Stimulated activated CD4-positive, alpha-beta T cell treated with anti-CD3 and anti-CD28 coated beads, Interleukin-1b, Interleukin-23, amount 100 ng/mL, for 1 hour (primary cell): Measurements from ENCODE around the gene IFNA8.
"Not testable (repeated sequence)": the region's sequence is repeated elsewhere in the genome, so short reads cannot be mapped to it uniquely, and the experiment has no call there.

Experiments used
- DNase-seq, 2 donors: peaks; one replicate each; pipeline ENCODE4 v3.0.0-alpha.2; 2020; ENCODE audit warnings: low read depth in 2 of 2

IFNA8 gene

DNA sequence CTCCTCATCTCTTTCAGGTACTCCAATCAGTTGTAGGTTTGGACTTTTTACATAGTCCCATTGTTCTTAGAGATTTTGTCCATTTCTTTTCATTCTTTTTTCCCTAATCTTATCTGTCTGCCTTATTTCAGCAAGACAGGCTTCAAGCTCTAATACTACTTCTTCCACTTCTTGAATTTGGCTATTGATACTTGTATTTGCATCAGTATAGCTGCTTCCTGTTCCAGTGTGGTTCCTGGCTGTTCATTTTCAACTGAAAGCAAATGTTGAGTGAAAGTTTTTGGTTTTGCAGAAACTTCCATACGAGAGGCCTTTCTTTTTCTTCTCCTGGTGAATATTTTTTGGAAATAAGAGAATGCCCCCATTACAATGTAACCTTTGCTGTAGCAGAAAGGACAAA lies 19.3 kb downstream of the IFNA8 start:
- no peak for DNase-seq

DNA sequence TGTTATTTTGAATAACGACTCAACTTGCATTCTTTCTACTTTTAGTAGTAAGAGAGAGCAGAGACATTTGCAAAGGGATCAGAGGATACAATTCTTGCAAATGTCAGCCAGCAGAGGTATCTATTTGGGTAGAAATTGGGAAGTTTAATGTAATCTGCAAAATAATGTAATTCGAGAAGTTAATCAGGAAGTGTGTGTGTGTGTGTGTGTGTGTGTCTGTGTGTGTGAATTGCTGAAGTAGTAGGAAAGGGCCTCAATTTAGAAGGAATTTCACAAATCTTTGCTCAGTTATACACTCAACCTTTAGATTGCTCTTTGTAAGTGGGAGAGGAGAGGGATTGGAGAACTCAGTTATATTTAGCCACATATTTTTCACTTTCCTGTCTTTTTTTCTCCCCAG lies 20.3 kb downstream of the IFNA8 start:
- no peak for DNase-seq

DNA sequence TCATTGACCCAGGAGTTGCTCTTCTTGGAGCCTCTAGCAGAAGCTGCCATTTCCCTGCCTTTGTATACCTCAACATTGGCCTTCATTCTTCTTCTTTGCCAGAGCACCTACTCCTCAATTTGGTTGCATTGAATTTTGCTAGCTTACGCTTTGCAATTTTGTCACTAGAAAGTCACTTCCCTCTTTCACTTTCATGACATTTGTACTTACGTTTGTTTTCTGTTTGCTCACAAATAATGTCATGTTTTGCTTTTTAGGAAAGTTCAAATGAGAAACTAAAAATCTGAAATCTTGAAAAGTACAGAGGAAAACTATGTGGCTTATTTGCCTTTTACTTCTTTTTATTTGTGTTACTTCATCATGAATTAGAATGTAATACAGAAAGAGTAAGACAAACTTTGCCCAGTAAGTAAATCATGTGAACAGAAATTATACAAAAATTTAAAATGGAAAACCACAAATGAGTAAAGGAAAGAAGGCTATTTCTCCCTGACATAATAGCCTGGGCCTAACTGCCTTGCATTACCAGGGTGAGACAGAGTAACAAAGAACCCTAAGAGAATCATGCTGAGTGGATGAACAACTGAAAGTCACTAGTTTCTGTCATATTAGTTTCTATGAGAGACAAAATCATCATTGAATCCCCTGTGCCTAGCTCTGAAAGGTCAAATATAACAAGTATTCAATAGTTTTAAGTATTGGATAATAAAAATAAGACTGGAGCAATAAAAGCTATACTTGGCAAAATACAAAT lies 23.9 kb downstream of the IFNA8 start:
- DNase-seq = no peak

DNA sequence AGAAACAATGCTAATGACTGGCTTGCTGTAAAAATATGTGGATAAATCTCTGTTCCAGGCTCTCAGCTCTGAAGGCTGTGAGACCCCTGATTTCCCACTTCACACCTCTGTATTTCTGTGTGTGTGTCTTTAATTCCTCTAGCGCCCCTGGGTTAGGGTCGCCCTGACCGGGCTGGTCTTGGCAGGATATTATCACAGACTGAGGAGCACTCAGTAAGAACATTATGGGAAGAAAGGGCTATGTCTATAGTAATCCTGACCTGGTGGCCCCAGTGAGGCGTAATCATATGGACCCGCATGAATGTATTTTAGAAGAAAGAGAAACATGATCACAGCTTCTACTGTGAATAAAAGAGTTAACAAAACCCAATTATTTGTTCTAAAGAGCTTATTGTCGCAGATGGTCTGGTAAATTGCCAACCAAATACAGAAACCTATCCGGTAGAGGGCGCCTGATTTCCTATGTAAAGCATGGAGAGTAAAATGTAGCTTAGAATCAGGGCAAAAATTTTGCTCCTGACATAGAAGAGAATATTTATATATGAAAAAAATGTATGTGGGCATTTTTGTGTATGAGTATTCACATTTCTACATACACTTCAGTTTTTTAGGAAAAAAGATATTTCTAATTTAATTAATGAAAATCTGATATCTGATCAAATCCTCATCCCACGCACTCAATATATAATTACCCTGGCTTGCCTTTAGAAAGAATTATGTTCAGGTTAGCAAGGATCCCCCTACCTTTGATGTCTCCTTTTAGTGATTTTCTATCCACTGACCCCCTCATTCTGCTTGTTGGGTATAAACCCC lies 25.5 kb downstream of the IFNA8 start:
- DNase-seq = no peak

DNA sequence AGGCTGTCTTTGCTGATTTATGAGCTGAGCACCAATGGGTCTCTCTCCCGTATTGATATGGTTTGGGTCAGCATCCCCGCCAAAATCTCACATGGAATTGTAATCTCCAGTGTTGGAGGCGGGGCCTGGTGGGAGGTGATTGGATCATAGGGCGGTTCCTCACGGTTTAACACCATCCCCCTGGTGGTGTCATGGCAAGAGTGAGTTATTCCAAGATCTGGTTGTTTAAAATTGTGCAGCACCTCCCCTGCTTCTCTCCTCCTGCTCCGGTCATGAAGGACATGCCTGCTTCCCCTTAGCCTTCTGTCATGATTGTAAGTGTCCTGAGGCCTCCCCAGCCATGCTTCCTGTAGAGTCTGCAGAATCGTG lies 26.1 kb downstream of the IFNA8 start:
- not testable (repeated sequence) for DNase-seq

DNA sequence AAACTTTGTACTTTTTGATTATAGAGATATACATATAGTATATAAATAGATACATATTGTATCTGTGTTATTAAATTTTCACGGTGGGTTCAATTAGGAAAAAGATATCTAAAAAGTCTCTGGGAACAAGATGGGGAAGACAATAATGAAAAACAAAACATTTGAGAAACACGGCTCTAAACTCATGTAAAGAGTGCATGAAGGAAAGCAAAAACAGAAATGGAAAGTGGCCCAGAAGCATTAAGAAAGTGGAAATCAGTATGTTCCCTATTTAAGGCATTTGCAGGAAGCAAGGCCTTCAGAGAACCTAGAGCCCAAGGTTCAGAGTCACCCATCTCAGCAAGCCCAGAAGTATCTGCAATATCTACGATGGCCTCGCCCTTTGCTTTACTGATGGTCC lies 31.2 kb downstream of the IFNA8 start, which contains the start of gene IFNA1:
Gene IFNA1 (plus strand): TSS at position 301 of the 400 bp plus-strand sequence. CDS start 69 bp downstream, at position 370.
- DNase-seq = no peak

DNA sequence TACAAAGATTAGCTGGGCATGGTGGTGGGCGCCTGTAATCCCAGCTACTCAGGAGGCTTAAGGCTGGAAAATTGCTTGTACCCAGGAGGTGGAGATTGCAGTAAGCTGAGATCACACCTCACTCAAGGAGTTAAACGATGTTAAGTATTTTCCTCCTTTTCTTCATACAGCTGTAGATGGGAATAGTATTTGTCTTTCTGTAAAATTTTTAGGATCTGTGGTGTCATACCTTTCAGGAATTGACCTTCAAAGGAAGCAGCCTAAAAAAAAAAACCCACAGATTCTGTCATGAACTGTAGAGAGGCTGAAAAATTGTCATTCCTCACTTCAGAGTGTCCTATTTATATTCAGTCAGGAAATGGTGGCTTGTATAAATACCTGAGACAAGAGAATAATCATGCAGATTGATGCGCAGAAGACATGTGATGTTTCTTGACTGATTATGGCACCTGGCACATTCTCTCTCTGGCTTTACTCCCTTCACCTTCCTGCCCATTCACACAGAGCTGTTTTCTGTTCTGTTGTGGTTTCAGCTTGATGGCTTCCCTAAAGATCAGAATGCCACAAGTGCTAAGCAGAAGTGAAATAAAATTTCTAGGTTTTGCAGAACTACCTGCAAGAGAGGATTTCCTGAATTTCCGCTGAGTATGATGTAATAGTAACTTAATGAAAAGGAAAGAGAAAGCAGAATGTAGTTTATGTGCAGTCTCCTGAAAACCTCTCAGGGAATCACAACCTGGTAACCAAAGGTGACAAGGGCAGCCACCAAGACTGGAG lies 35.1 kb downstream of the IFNA8 start:
- DNase-seq = no peak

DNA sequence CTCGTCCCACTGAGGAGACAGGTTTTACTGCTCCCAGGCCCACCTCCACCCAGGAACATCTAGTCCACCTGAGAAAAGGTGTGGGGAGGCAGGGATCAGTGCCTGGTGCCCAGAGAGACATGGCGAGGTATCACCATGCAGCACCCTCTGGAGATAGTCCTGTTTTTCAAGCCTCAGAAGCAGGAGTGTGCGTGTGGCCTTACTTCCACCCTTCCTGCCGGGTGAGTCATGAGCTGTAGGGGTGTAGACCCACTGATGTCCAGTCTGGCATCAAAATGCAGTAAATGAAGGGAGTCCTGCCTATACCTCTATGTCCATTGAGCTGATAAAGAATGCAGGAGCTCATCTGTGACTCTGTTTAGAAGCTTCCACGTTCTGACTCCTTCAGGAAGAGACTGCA lies 40.4 kb downstream of the IFNA8 start:
- not testable (repeated sequence) for DNase-seq

DNA sequence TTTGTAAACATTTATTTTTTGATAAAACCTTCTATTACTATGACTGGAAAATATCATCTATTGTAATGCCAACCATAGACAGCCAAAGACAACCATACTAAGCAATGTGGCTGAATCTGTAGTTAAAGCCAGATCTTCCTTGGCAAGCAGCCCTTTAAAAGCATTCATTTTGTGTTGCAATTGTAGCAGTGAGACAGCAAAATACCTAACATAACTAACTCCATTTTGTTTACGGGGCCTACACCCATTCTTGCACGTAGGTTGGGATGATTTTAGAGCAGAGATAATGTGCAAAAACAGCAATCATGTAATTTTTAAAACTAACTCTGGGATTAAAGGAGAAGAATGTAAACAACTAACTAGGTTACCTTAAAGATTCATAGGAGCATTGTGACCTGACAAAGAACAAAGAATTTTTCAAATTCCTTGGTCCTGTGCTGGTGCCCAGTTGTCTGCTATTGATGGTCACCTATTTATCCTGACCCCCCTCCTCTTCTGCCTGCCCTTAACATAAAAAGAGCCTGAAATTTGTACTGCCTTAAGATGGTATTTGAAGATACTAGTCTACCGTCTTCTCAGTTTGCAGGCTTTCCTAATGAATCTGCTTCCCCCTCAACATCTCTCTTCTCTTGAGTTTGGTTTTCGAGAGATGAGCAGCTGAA lies 41.9 kb downstream of the IFNA8 start:
- DNase-seq = no peak

DNA sequence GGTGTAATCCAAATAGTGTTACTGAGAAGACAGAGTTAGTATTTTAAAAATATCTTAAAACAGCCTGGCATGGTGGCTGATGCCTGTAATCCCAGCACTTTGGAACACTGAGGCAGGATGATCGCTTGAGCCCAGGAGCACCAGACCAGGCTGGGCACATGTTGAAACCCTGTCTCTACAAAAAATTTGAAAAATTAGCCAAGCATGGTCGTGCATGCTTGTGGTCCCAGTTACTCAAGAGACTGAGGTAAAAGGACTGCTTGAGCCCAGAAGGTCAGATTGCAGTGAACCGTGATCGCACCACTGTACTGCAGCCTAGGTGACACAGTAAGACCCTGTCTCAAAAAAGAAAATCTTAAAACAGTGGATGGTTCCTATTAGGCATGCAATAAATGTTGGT lies 43.8 kb downstream of the IFNA8 start:
- no peak for DNase-seq

DNA sequence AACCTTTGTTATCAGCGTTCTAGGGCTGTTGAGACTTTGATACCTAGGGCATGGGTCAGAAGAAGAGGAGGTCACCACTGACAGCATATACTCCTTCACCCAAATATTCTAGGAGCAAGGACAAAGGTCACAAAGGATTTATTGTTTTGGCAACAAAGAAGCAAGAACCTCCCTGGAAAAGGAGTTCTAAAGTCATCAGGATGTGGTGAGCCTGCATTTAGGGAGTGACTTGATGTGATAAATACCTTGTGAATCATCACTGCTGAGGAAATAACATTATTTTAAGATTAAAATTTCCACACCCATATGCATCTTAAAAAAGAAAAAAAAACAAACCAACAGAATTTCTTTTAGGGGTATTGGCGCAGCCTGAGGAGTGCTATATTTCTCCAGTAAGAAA lies 45.2 kb downstream of the IFNA8 start:
- DNase-seq = no peak

DNA sequence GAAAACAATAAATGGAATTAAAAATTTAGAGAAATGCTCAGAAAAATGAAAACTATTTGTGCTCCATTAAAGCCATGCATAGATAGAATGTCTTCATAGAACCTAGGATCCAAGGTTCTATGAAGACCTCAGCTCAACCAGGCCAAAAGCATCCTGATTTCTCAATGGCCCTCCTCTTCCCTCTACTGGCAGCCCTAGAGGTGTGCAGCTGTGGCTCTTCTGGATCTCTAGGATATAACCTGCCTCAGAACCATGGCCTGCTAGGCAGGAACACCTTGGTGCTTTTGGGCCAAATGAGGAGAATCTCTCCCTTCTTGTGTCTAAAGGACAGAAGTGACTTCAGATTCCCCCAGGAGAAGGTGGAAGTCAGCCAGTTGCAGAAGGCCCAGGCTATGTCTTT lies 46.4 kb downstream of the IFNA8 start:
- no peak for DNase-seq
